HepG2 (cell line): Measurements from ENCODE around the gene ADGRB2. TPM values are rescaled to one million over a fixed set of nuclear protein-coding genes. Genes with fewer than 3 reads are reported as not detected.

Experiments
- ATAC-seq: fragments of 200-7000 bp; cut with Tn5 transposase; 3 replicates; pipeline ENCODE4 v1.9.1; 2020; ENCODE audit warnings: mild to moderate bottlenecking, moderate library complexity
- BruUV-seq: library from RNA; stranded (reverse); fragments of 400-500 nt; replicated peaks from 2 replicates; lab custom pipeline; 2021; lab: Mats Ljungman, UMichigan
- CTCF ChIA-PET: fragments of 300-600 bp; formaldehyde crosslinking; extraction: SDS; loops from one replicate; lab custom pipeline; 2021; ENCODE audit warnings: low total read pairs, inconsistent platforms, low intra/inter-chr PET ratio; lab: Yijun Ruan, JAX
- POLR2A ChIA-PET: fragments of 350-600 bp; sonication (Branson Sonifier 250); formaldehyde crosslinking; loops from one replicate; lab custom pipeline; 2020; ENCODE audit warnings: antibody characterized with exemption, inconsistent platforms; lab: Yijun Ruan, JAX
- DNase-seq: peaks from one replicate; pipeline ENCODE4 v3.0.0-alpha.2; 2015; ENCODE audit warnings: low spot score
- FAIRE-seq: peaks from 3 replicates; lab custom pipeline; 2011; peaks lifted over from hg19 to GRCh38; lab: Jason Lieb, UNC
- H2AFZ ChIP-seq: one replicate; pipeline ENCODE4 v1.6.1; 2011; ENCODE audit warnings: low read length, inconsistent platforms
- H3K27ac ChIP-seq: fragments of 300-600 bp; 3 replicates; pipeline ENCODE4 v1.8.0; 2011; ENCODE audit warnings: mixed run types, mild to moderate bottlenecking, mixed read lengths, low read length, inconsistent platforms; ENCODE audit not compliant: insufficient read depth; ENCODE audit errors: extremely low read length
- H3K27me3 ChIP-seq, 2 experiments: fragments of 200-600 bp in 1 of 2; 2 replicates in 1 of 2; 3 replicates in 1 of 2; pipeline versions ENCODE4 v1.6.0 to v1.8.0; 2011; ENCODE audit warnings: low read length in 2 of 2, mild to moderate bottlenecking in 2 of 2, moderate library complexity in 2 of 2, inconsistent platforms in 1 of 2; ENCODE audit not compliant: insufficient read depth in 2 of 2, control insufficient read depth in 1 of 2
- H3K36me3 ChIP-seq, 2 experiments: fragments of 200-600 bp in 1 of 2; replicated peaks in 1 of 2; 2 replicates in 1 of 2; 3 replicates in 1 of 2; pipeline versions ENCODE4 v1.5.1 to v1.8.0; 2011; ENCODE audit warnings: low read length in 2 of 2, inconsistent platforms in 1 of 2; ENCODE audit not compliant: insufficient read depth in 2 of 2, control insufficient read depth in 1 of 2
- H3K4me1 ChIP-seq: 2 replicates; pipeline ENCODE4 v1.5.1; 2012; ENCODE audit warnings: low read length, inconsistent platforms; ENCODE audit not compliant: insufficient read depth
- H3K4me2 ChIP-seq: 2 replicates; pipeline ENCODE4 v1.6.0; 2011; ENCODE audit warnings: low read depth, low read length, inconsistent platforms
- H3K4me3 ChIP-seq, 3 experiments: fragments of 200-600 bp in 1 of 3; sonication (generic), shearing (Covaris generic) in 1 of 3; replicated peaks in 1 of 3; 2 replicates each; pipeline ENCODE4 v1.5.1; 2011 to 2016; ENCODE audit warnings: low read length in 3 of 3, inconsistent platforms in 2 of 3, low read depth in 2 of 3, mild to moderate bottlenecking in 2 of 3, control low read depth in 1 of 3, mixed read lengths in 1 of 3; ENCODE audit not compliant: insufficient read depth in 1 of 3
- H3K79me2 ChIP-seq: one replicate; pipeline ENCODE4 v1.6.1; 2011; ENCODE audit warnings: low read length, inconsistent platforms; ENCODE audit not compliant: insufficient read depth
- H3K9ac ChIP-seq: 2 replicates; pipeline ENCODE4 v1.6.0; 2011; ENCODE audit warnings: mild to moderate bottlenecking, low read depth, low read length, inconsistent platforms; ENCODE audit not compliant: insufficient read depth
- H3K9me3 ChIP-seq: 2 replicates; pipeline ENCODE4 v1.5.1; 2012; ENCODE audit warnings: mild to moderate bottlenecking, low read length
- H4K20me1 ChIP-seq: 2 replicates; pipeline ENCODE4 v1.6.0; 2011; ENCODE audit warnings: inconsistent platforms, mild to moderate bottlenecking, low read length, moderate library complexity; ENCODE audit not compliant: insufficient read depth
- HDAC6 ChIP-seq: fragments of 200-600 bp; sonication (generic); IDR thresholded peaks from 2 replicates; pipeline ENCODE4 v1.7.0; 2017; ENCODE audit warnings: mild to moderate bottlenecking, antibody characterized with exemption, low read length, low read depth
- HNF4G ChIP-seq, 2 experiments: sonication (generic) in 1 of 2; formaldehyde crosslinking in 1 of 2; IDR thresholded peaks; 2 replicates each; pipeline versions ENCODE4 v1.4.0 to v1.6.1; 2011 to 2020; ENCODE audit warnings: borderline replicate concordance in 2 of 2, low read depth in 2 of 2, mild to moderate bottlenecking in 2 of 2, low read length in 1 of 2, missing genetic modification reagents in 1 of 2, moderate library complexity in 1 of 2
- ISX ChIP-seq: sonication (generic); formaldehyde crosslinking; conservative IDR thresholded peaks from 2 replicates; pipeline ENCODE4 v1.5.0; 2020; ENCODE audit warnings: missing genetic modification reagents
- KDM1A ChIP-seq: IDR thresholded peaks from 2 replicates; pipeline ENCODE4 v1.6.1; 2016; ENCODE audit warnings: missing compliant biosample characterization
- KMT2A ChIP-seq: sonication (generic); formaldehyde crosslinking; IDR thresholded peaks from 2 replicates; pipeline ENCODE4 v1.4.0; 2020; ENCODE audit warnings: missing genetic modification reagents
- MED13 ChIP-seq: sonication (generic); formaldehyde crosslinking; IDR thresholded peaks from 2 replicates; pipeline ENCODE4 v1.5.0; 2020; ENCODE audit warnings: missing genetic modification reagents
- SAP130 ChIP-seq: IDR thresholded peaks from 2 replicates; pipeline ENCODE4 v1.6.1; 2016; ENCODE audit warnings: low read depth
- SIN3A ChIP-seq: IDR thresholded peaks from 2 replicates; pipeline ENCODE4 v1.6.1; 2011; ENCODE audit warnings: low read depth, mild to moderate bottlenecking, control low read depth, low read length, borderline replicate concordance
- U2AF2 ChIP-seq: fragments of 200-400 bp; formaldehyde crosslinking; IDR thresholded peaks from 2 replicates; pipeline ENCODE4 v1.6.1; 2017; ENCODE audit warnings: low read depth, mild to moderate bottlenecking, low read length
- ZNF251 ChIP-seq: sonication (generic); formaldehyde crosslinking; IDR thresholded peaks from 2 replicates; pipeline ENCODE4 v1.9.0; 2021; ENCODE audit warnings: mild to moderate bottlenecking, missing genetic modification reagents
- ZNF567 ChIP-seq: sonication (generic); formaldehyde crosslinking; IDR thresholded peaks from 2 replicates; pipeline ENCODE4 v1.8.1; 2023; ENCODE audit warnings: mild to moderate bottlenecking, missing genetic modification reagents, borderline replicate concordance
- ZNF570 ChIP-seq: sonication (generic); formaldehyde crosslinking; IDR thresholded peaks from 2 replicates; pipeline ENCODE4 v1.4.0; 2020; ENCODE audit warnings: mild to moderate bottlenecking, missing genetic modification reagents, borderline replicate concordance
- WGBS: methylation state at CpG from one replicate; pipeline ENCODE4 v1.1.6; 2017; ENCODE audit warnings: low lambda C conversion rate; 5-methylcytosine and 5-hydroxymethylcytosine counted together
- in situ Hi-C: cut with HindIII; loops from 2 replicates; pipeline ENCODE4 v1.10.0; 2017; ENCODE audit warnings: low pct_unique_long_range_greater_than_20kb; ENCODE audit not compliant: extremely low pct_ligation_motif_present
- intact Hi-C: fragments of 100-400 bp; cut with micrococcal nuclease; formaldehyde crosslinking; loops from one replicate; pipeline ENCODE4 v1.10.0; 2022; ENCODE audit not compliant: unreplicated experiment
- polyA plus RNA-seq, 8 experiments: library from polyadenylated mRNA; depleted of rRNA in 3 of 8; stranded (reverse) in 7 of 8; unstranded in 1 of 8; fragments of >200 nt; fragmentation: Illumina TruSeq in 4 of 8; extraction: Trizol in 4 of 8; gene quantifications; 2 replicates each; pipeline versions ENCODE4 v1.2.1 to v1.2.3, GENCODE V29; 2011 to 2016; ENCODE audit warnings: low read depth in 4 of 8, missing spikeins in 1 of 8, mixed read lengths in 1 of 8; ENCODE audit not compliant: insufficient read depth in 1 of 8
- total RNA-seq, 5 experiments: library from RNA; depleted of rRNA; stranded (reverse); fragments of >200 nt; fragmentation: Illumina TruSeq; extraction: Trizol; gene quantifications; 2 replicates each; pipeline ENCODE4 v1.2.3, GENCODE V29; 2016; ENCODE audit warnings: low read depth in 1 of 5
- TF ChIP-seq, protein P1 (sequence below): sonication (generic); formaldehyde crosslinking; IDR thresholded peaks from 2 replicates; pipeline ENCODE4 v1.5.1; 2020; ENCODE audit warnings: missing genetic modification reagents, mild to moderate bottlenecking, borderline replicate concordance
- TF ChIP-seq, protein P2 (sequence below): sonication (generic); formaldehyde crosslinking; IDR thresholded peaks from 2 replicates; pipeline ENCODE4 v1.4.0; 2020; ENCODE audit warnings: missing genetic modification reagents
- TF ChIP-seq, protein P3 (sequence below): sonication (generic); formaldehyde crosslinking; IDR thresholded peaks from 2 replicates; pipeline ENCODE4 v1.8.0; 2022; ENCODE audit warnings: mild to moderate bottlenecking, missing genetic modification reagents, moderate library complexity
- TF ChIP-seq, protein P4 (sequence below): IDR thresholded peaks from 2 replicates; pipeline ENCODE4 v1.6.1; 2018; ENCODE audit warnings: missing genetic modification reagents

Gene ADGRB2
- total and polyA plus RNA-seq, 2 of the 13 experiments (the other 11 are each of a cell fraction or from before 2014, with no cell fraction given), result 0.03 to 0.09 TPM

DNA sequence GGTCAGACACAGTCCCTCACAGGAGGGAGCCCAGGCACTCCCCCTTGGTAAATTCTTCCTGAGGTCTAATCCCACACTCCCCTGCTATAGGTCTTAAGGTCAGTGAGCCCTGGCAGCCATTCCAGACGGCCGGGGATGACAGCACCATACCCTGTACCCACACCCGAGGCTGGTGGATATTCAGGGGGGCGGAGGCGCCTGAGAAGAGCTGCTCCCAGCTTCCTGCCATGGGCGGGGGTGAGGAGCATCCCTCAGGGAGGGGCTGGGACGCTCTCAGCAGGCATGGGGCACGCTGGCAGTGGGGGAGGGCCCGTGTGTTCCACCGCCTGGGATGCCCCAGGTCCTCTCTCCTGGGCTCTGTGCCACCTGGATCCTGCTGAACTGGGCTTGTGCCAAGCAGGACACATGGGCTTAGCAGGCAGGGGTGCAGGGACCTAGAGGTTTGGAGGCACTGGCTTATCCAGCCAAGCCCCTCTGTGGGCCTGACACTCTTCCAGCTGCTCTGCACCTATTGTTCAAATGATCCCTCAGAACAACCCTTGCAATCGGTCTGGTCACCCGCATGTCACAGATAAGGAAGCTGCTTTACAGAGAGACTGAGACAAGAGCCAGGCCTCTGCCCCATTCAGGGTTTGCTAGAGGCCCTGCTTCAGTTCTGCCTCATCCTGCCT, 5.7 kb upstream of the ADGRB2 start:
- WGBS, result 29% methylated on average over 7 of the region's 12 CpGs
- Histone ChIP-seq H3K4me1 (peaks cover 14% of the 10 kb centered on the region), H3K27ac (no peak overlapping the region), H3K4me3 (no peak overlapping the region), H2AFZ (no peak overlapping the region), H3K9ac (no peak overlapping the region), H3K9me3 (no peaks in the 10 kb centered on the region), H3K27me3 (peaks cover 5 to 65% of the 10 kb centered on the region in 2 experiments; a peak in 4 of 5 replicates), H3K36me3 (no peaks in the 10 kb centered on the region), H3K4me2 (no peak overlapping the region), H3K79me2 (no peaks in the 10 kb centered on the region), H4K20me1 (no peaks in the 10 kb centered on the region)
- intact Hi-C loops (no loop called here), in situ Hi-C loops (no loop called here)
- no peak for DNase-seq
- FAIRE-seq, result no peak
- CTCF ChIA-PET, result no interaction called here
- ATAC-seq, result no peak
- BruUV-seq, result no TSS peak
- POLR2A ChIA-PET, result no interaction called here
- no peak for TF ChIP-seq U2AF2
- TF ChIP-seq ISX (CRISPR knock-in tag), result no peak
- no peak for TF ChIP-seq KDM1A (CRISPR knock-in tag)
- no peak for TF ChIP-seq ZNF567 (CRISPR knock-in tag)
- no peak for TF ChIP-seq SAP130 (CRISPR knock-in tag)
- no peak for TF ChIP-seq ZNF251 (CRISPR knock-in tag)
- TF ChIP-seq, protein P1, sequence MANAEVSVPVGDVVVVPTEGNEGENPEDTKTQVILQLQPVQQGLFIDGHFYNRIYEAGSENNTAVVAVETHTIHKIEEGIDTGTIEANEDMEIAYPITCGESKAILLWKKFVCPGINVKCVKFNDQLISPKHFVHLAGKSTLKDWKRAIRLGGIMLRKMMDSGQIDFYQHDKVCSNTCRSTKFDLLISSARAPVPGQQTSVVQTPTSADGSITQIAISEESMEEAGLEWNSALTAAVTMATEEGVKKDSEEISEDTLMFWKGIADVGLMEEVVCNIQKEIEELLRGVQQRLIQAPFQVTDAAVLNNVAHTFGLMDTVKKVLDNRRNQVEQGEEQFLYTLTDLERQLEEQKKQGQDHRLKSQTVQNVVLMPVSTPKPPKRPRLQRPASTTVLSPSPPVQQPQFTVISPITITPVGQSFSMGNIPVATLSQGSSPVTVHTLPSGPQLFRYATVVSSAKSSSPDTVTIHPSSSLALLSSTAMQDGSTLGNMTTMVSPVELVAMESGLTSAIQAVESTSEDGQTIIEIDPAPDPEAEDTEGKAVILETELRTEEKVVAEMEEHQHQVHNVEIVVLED (CRISPR knock-in tag), result no peak
- TF ChIP-seq, protein P2, sequence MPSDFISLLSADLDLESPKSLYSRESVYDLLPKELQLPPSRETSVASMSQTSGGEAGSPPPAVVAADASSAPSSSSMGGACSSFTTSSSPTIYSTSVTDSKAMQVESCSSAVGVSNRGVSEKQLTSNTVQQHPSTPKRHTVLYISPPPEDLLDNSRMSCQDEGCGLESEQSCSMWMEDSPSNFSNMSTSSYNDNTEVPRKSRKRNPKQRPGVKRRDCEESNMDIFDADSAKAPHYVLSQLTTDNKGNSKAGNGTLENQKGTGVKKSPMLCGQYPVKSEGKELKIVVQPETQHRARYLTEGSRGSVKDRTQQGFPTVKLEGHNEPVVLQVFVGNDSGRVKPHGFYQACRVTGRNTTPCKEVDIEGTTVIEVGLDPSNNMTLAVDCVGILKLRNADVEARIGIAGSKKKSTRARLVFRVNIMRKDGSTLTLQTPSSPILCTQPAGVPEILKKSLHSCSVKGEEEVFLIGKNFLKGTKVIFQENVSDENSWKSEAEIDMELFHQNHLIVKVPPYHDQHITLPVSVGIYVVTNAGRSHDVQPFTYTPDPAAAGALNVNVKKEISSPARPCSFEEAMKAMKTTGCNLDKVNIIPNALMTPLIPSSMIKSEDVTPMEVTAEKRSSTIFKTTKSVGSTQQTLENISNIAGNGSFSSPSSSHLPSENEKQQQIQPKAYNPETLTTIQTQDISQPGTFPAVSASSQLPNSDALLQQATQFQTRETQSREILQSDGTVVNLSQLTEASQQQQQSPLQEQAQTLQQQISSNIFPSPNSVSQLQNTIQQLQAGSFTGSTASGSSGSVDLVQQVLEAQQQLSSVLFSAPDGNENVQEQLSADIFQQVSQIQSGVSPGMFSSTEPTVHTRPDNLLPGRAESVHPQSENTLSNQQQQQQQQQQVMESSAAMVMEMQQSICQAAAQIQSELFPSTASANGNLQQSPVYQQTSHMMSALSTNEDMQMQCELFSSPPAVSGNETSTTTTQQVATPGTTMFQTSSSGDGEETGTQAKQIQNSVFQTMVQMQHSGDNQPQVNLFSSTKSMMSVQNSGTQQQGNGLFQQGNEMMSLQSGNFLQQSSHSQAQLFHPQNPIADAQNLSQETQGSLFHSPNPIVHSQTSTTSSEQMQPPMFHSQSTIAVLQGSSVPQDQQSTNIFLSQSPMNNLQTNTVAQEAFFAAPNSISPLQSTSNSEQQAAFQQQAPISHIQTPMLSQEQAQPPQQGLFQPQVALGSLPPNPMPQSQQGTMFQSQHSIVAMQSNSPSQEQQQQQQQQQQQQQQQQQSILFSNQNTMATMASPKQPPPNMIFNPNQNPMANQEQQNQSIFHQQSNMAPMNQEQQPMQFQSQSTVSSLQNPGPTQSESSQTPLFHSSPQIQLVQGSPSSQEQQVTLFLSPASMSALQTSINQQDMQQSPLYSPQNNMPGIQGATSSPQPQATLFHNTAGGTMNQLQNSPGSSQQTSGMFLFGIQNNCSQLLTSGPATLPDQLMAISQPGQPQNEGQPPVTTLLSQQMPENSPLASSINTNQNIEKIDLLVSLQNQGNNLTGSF (CRISPR knock-in tag), result no peak
- TF ChIP-seq, protein P3, sequence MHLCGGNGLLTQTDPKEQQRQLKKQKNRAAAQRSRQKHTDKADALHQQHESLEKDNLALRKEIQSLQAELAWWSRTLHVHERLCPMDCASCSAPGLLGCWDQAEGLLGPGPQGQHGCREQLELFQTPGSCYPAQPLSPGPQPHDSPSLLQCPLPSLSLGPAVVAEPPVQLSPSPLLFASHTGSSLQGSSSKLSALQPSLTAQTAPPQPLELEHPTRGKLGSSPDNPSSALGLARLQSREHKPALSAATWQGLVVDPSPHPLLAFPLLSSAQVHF (CRISPR knock-in tag), result no peak
- TF ChIP-seq HNF4G (IDR thresholded peaks at IDR 0.05; ENCODE audit: borderline replicate concordance, low read depth, low read length), result no peak
- TF ChIP-seq HNF4G (CRISPR knock-in tag; IDR thresholded peaks at IDR 0.05; ENCODE audit: borderline replicate concordance, low read depth), result no peak
- no peak for TF ChIP-seq KMT2A (CRISPR knock-in tag)
- no peak for TF ChIP-seq MED13 (CRISPR knock-in tag)
- no peak for TF ChIP-seq HDAC6
- TF ChIP-seq ZNF570, result no peak
- TF ChIP-seq, protein P4, sequence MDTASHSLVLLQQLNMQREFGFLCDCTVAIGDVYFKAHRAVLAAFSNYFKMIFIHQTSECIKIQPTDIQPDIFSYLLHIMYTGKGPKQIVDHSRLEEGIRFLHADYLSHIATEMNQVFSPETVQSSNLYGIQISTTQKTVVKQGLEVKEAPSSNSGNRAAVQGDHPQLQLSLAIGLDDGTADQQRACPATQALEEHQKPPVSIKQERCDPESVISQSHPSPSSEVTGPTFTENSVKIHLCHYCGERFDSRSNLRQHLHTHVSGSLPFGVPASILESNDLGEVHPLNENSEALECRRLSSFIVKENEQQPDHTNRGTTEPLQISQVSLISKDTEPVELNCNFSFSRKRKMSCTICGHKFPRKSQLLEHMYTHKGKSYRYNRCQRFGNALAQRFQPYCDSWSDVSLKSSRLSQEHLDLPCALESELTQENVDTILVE (CRISPR knock-in tag), result no peak
- no peak for TF ChIP-seq SIN3A
